Stimulated activated CD8-positive, alpha-beta memory T cell treated with anti-CD3 and anti-CD28 coated beads, Interleukin-15, amount 100 ng/mL, for 4 hours (primary cell): ENCODE data around the gene ZNF804A.
"Not testable (repeated sequence)": the region's sequence is repeated elsewhere in the genome, so short reads cannot be mapped to it uniquely, and the experiment has no call there.

ENCODE experiments used
- DNase-seq, 2 donors: peaks; one replicate each; pipeline ENCODE4 v3.0.0-alpha.2; 2020; ENCODE audit warnings: low read depth in 2 of 2

Gene ZNF804A

GRCh38 chr2:184824597-184824996 is 226.3 kb downstream of the ZNF804A start:
- DNase-seq, result no peak

GRCh38 chr2:184830531-184830930 is 232.2 kb downstream of the ZNF804A start:
- DNase-seq, result no peak

GRCh38 chr2:184834699-184835397 is 236.5 kb downstream of the ZNF804A start:
- no peak for DNase-seq

- no peak for DNase-seq
Measured at GRCh38 chr2:184835398-184835715, 237.0 kb downstream of the ZNF804A start.

- DNase-seq, result no peak
Measured at GRCh38 chr2:184847331-184847730, 249.0 kb downstream of the ZNF804A start.

GRCh38 chr2:184849516-184849915 is 251.2 kb downstream of the ZNF804A start:
- DNase-seq, result no peak

GRCh38 chr2:184851576-184851975 is 253.2 kb downstream of the ZNF804A start:
- DNase-seq, result no peak

GRCh38 chr2:184859187-184859586 is 260.9 kb downstream of the ZNF804A start:
- DNase-seq, result no peak

GRCh38 chr2:184860744-184861143 is 262.4 kb downstream of the ZNF804A start:
- no peak for DNase-seq

GRCh38 chr2:184875212-184875611 is 276.9 kb downstream of the ZNF804A start:
- no peak for DNase-seq

GRCh38 chr2:184875911-184876310 is 277.6 kb downstream of the ZNF804A start:
- no peak for DNase-seq

- DNase-seq, result no peak
Measured at GRCh38 chr2:184877909-184878308, 279.6 kb downstream of the ZNF804A start.

GRCh38 chr2:184879671-184880070 is 281.3 kb downstream of the ZNF804A start:
- no peak for DNase-seq

GRCh38 chr2:184886585-184886984 is 288.3 kb downstream of the ZNF804A start:
- DNase-seq, result not testable (repeated sequence)

- DNase-seq, result no peak
Measured at GRCh38 chr2:184890311-184890710, 292.0 kb downstream of the ZNF804A start.

GRCh38 chr2:184904991-184905390 is 306.7 kb downstream of the ZNF804A start:
- no peak for DNase-seq

- no peak for DNase-seq
Measured at GRCh38 chr2:184906160-184906559, 307.8 kb downstream of the ZNF804A start.

- no peak for DNase-seq
Measured at GRCh38 chr2:184906709-184907108, 308.4 kb downstream of the ZNF804A start.

GRCh38 chr2:184908966-184909365 is 310.6 kb downstream of the ZNF804A start:
- DNase-seq, result no peak

- no peak for DNase-seq
Measured at GRCh38 chr2:184920451-184920965, 322.2 kb downstream of the ZNF804A start.

- no peak for DNase-seq
Measured at GRCh38 chr2:184921676-184922075, 323.3 kb downstream of the ZNF804A start.

GRCh38 chr2:184923751-184924150 is 325.4 kb downstream of the ZNF804A start:
- DNase-seq, result no peak

GRCh38 chr2:184927040-184927439 is 328.7 kb downstream of the ZNF804A start:
- DNase-seq, result no peak

- no peak for DNase-seq
Measured at GRCh38 chr2:184936761-184937160, 338.4 kb downstream of the ZNF804A start.
